ENCODE measurements around the gene FOXN1.

Gene FOXN1

GRCh38 chr17:28532050-28532960, 26.2 kb downstream of the FOXN1 start:
- Histone ChIP-seq H3K36me3 (ENCODE audit: insufficient read depth, low read length) (no peaks in the 10 kb centered on the region), H3K27ac (no peak overlapping the region), H3K4me3 (no peak overlapping the region), H3K9me3 (ENCODE audit: low read depth, low read length) (no peaks in the 10 kb centered on the region), H3K9ac (ENCODE audit: insufficient read length) (no peak overlapping the region)
- DNase-seq (ENCODE audit: low read depth, low spot score) = no peak
- TF ChIP-seq POLR2AphosphoS5 (IDR thresholded peaks at IDR 0.05; ENCODE audit: borderline replicate concordance, low read depth, low read length) (no peak), FOXP2 (optimal IDR thresholded peaks at IDR 0.05; ENCODE audit: control extremely low read depth, extremely low read length, insufficient read depth) (no peak), EZH2 (IDR thresholded peaks at IDR 0.05) (no peak)

- Histone ChIP-seq H3K4me3 (no peak overlapping the region), H3K9me3 (ENCODE audit: low read depth, low read length) (no peaks in the 10 kb centered on the region), H3K27ac (no peak overlapping the region), H3K9ac (ENCODE audit: insufficient read length) (no peak overlapping the region), H3K36me3 (ENCODE audit: insufficient read depth, low read length) (no peaks in the 10 kb centered on the region)
- TF ChIP-seq FOXP2 (optimal IDR thresholded peaks at IDR 0.05; ENCODE audit: control extremely low read depth, extremely low read length, insufficient read depth) = no peak
- TF ChIP-seq EZH2 (IDR thresholded peaks at IDR 0.05) = no peak
- no peak for TF ChIP-seq POLR2AphosphoS5 (IDR thresholded peaks at IDR 0.05; ENCODE audit: borderline replicate concordance, low read depth, low read length)
- no peak for DNase-seq (ENCODE audit: low read depth, low spot score)
Measured at GRCh38 chr17:28533091-28533807, 27.1 kb downstream of the FOXN1 start.

GRCh38 chr17:28534740-28535375, 28.7 kb downstream of the FOXN1 start:
- H3K9me3 ChIP-seq (ENCODE audit: low read depth, low read length) = no peaks in the 10 kb centered on the region
- H3K36me3 ChIP-seq (ENCODE audit: insufficient read depth, low read length) = no peaks in the 10 kb centered on the region
- H3K27ac ChIP-seq = no peak overlapping the region
- DNase-seq (ENCODE audit: low read depth, low spot score) = no peak
- no peak overlapping the region for H3K4me3 ChIP-seq
- no peak overlapping the region for H3K9ac ChIP-seq (ENCODE audit: insufficient read length)
- TF ChIP-seq FOXP2 (optimal IDR thresholded peaks at IDR 0.05; ENCODE audit: control extremely low read depth, extremely low read length, insufficient read depth) = no peak
- no peak for TF ChIP-seq EZH2 (IDR thresholded peaks at IDR 0.05)
- TF ChIP-seq POLR2AphosphoS5 (IDR thresholded peaks at IDR 0.05; ENCODE audit: borderline replicate concordance, low read depth, low read length) = no peak

- Histone ChIP-seq H3K27ac (no peak overlapping the region), H3K36me3 (ENCODE audit: insufficient read depth, low read length) (no peaks in the 10 kb centered on the region), H3K4me3 (no peak overlapping the region), H3K9ac (ENCODE audit: insufficient read length) (no peak overlapping the region), H3K9me3 (ENCODE audit: low read depth, low read length) (no peaks in the 10 kb centered on the region)
- TF ChIP-seq FOXP2 (optimal IDR thresholded peaks at IDR 0.05; ENCODE audit: control extremely low read depth, extremely low read length, insufficient read depth) = no peak
- no peak for TF ChIP-seq POLR2AphosphoS5 (IDR thresholded peaks at IDR 0.05; ENCODE audit: borderline replicate concordance, low read depth, low read length)
- no peak for TF ChIP-seq EZH2 (IDR thresholded peaks at IDR 0.05)
- DNase-seq (ENCODE audit: low read depth, low spot score) = no peak
Measured at GRCh38 chr17:28536532-28537218, 30.5 kb downstream of the FOXN1 start.

GRCh38 chr17:28537219-28537610, 31.1 kb downstream of the FOXN1 start:
- TF ChIP-seq EZH2 (IDR thresholded peaks at IDR 0.05) (no peak), FOXP2 (optimal IDR thresholded peaks at IDR 0.05; ENCODE audit: control extremely low read depth, extremely low read length, insufficient read depth) (no peak), POLR2AphosphoS5 (IDR thresholded peaks at IDR 0.05; ENCODE audit: borderline replicate concordance, low read depth, low read length) (no peak)

GRCh38 chr17:28538296-28538895, 32.2 kb downstream of the FOXN1 start:
- Histone ChIP-seq H3K9ac (ENCODE audit: insufficient read length) (no peak overlapping the region), H3K4me3 (no peak overlapping the region), H3K36me3 (ENCODE audit: insufficient read depth, low read length) (no peaks in the 10 kb centered on the region), H3K9me3 (ENCODE audit: low read depth, low read length) (no peaks in the 10 kb centered on the region), H3K27ac (no peak overlapping the region)
- DNase-seq (ENCODE audit: low read depth, low spot score) = no peak
- TF ChIP-seq FOXP2 (optimal IDR thresholded peaks at IDR 0.05; ENCODE audit: control extremely low read depth, extremely low read length, insufficient read depth) (no peak), EZH2 (IDR thresholded peaks at IDR 0.05) (no peak), POLR2AphosphoS5 (IDR thresholded peaks at IDR 0.05; ENCODE audit: borderline replicate concordance, low read depth, low read length) (no peak)

More at GRCh38 chr17:28537219-28537610, 31.1 kb downstream of the FOXN1 start:
- Histone ChIP-seq H3K9ac (ENCODE audit: insufficient read length) (no peak overlapping the region), H3K27ac (no peak overlapping the region), H3K9me3 (ENCODE audit: low read depth, low read length) (no peaks in the 10 kb centered on the region), H3K4me3 (no peak overlapping the region), H3K36me3 (ENCODE audit: insufficient read depth, low read length) (no peaks in the 10 kb centered on the region)
- DNase-seq (ENCODE audit: low read depth, low spot score) = no peak

- no peak for DNase-seq (ENCODE audit: low read depth, low spot score)
- Histone ChIP-seq H3K27ac (no peak overlapping the region), H3K9ac (ENCODE audit: insufficient read length) (no peak overlapping the region), H3K9me3 (ENCODE audit: low read depth, low read length) (no peaks in the 10 kb centered on the region), H3K36me3 (ENCODE audit: insufficient read depth, low read length) (no peaks in the 10 kb centered on the region), H3K4me3 (no peak overlapping the region)
- TF ChIP-seq EZH2 (IDR thresholded peaks at IDR 0.05) (no peak), FOXP2 (optimal IDR thresholded peaks at IDR 0.05; ENCODE audit: control extremely low read depth, extremely low read length, insufficient read depth) (no peak), POLR2AphosphoS5 (IDR thresholded peaks at IDR 0.05; ENCODE audit: borderline replicate concordance, low read depth, low read length) (no peak)
Measured at GRCh38 chr17:28540231-28540630, 34.1 kb downstream of the FOXN1 start.

Measured in SK-N-MC (cell line).